Stomach (tissue), 4 donors: Measurements from ENCODE around the gene FBXW11.

ENCODE experiments used
- POLR2A ChIP-seq, 4 donors: fragments of 450-650 bp; IDR thresholded peaks; one replicate each; pipeline ENCODE4 v1.6.1; 2016; ENCODE audit warnings: antibody characterized with exemption in 4 of 4, control low read depth in 2 of 4, mild to moderate bottlenecking in 1 of 4, moderate library complexity in 1 of 4
- POLR2AphosphoS5 ChIP-seq, 3 donors: sonication (generic); formaldehyde crosslinking; IDR thresholded peaks; one replicate each; pipeline ENCODE4 v1.6.1; 2016; ENCODE audit warnings: antibody characterized with exemption in 3 of 3
- TF ChIP-seq, protein P1 (sequence below), 7 experiments: fragments of 450-650 bp in 4 of 7; fragments of 200-600 bp in 3 of 7; sonication (generic) in 3 of 7; IDR thresholded peaks; one replicate each; pipeline ENCODE4 v1.5.1; 2016 to 2019; ENCODE audit warnings: antibody characterized with exemption in 7 of 7, control low read depth in 2 of 7, mild to moderate bottlenecking in 1 of 7

- no peak for TF ChIP-seq POLR2A (IDR thresholded peaks at IDR 0.05)
- TF ChIP-seq, protein P1, sequence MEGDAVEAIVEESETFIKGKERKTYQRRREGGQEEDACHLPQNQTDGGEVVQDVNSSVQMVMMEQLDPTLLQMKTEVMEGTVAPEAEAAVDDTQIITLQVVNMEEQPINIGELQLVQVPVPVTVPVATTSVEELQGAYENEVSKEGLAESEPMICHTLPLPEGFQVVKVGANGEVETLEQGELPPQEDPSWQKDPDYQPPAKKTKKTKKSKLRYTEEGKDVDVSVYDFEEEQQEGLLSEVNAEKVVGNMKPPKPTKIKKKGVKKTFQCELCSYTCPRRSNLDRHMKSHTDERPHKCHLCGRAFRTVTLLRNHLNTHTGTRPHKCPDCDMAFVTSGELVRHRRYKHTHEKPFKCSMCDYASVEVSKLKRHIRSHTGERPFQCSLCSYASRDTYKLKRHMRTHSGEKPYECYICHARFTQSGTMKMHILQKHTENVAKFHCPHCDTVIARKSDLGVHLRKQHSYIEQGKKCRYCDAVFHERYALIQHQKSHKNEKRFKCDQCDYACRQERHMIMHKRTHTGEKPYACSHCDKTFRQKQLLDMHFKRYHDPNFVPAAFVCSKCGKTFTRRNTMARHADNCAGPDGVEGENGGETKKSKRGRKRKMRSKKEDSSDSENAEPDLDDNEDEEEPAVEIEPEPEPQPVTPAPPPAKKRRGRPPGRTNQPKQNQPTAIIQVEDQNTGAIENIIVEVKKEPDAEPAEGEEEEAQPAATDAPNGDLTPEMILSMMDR (IDR thresholded peaks at IDR 0.05): no peak
- TF ChIP-seq POLR2AphosphoS5 (IDR thresholded peaks at IDR 0.05): no peak
Measured at GRCh38 chr5:171955761-171956160, 50.7 kb downstream of the FBXW11 start.
